WTC11 (cell line): ENCODE data around the gene ZMYND11.

Source experiments
- ARID4B ChIP-seq: sonication (generic); formaldehyde crosslinking; IDR thresholded peaks from 2 replicates; pipeline ENCODE4 v1.8.0; 2023; ENCODE audit warnings: missing genetic modification reagents, mild to moderate bottlenecking, borderline replicate concordance
- ATF1 ChIP-seq: sonication (generic); formaldehyde crosslinking; IDR thresholded peaks from 2 replicates; pipeline ENCODE4 v1.8.1; 2023; ENCODE audit warnings: mild to moderate bottlenecking, moderate library complexity, missing genetic modification reagents
- ATF3 ChIP-seq: sonication (generic); formaldehyde crosslinking; conservative IDR thresholded peaks from 2 replicates; pipeline ENCODE4 v1.8.1; 2022; ENCODE audit warnings: mild to moderate bottlenecking, missing genetic modification reagents
- CTCF ChIP-seq: fragments of 200-600 bp; IDR thresholded peaks from 2 replicates; pipeline ENCODE4 v1.8.0; 2022; ENCODE audit warnings: antibody characterized with exemption
- E2F4 ChIP-seq: sonication (generic); formaldehyde crosslinking; IDR thresholded peaks from 2 replicates; pipeline ENCODE4 v1.8.1; 2022; ENCODE audit warnings: low read depth, mild to moderate bottlenecking, moderate library complexity, missing genetic modification reagents, borderline replicate concordance
- E2F5 ChIP-seq: sonication (generic); formaldehyde crosslinking; IDR thresholded peaks from 2 replicates; pipeline ENCODE4 v1.8.1; 2022; ENCODE audit warnings: mild to moderate bottlenecking, moderate library complexity, missing genetic modification reagents
- ESRRA ChIP-seq: sonication (generic); formaldehyde crosslinking; IDR thresholded peaks from 2 replicates; pipeline ENCODE4 v1.8.1; 2022; ENCODE audit warnings: mild to moderate bottlenecking, missing genetic modification reagents, borderline replicate concordance
- IRF2 ChIP-seq: sonication (generic); formaldehyde crosslinking; IDR thresholded peaks from 2 replicates; pipeline ENCODE4 v1.8.0; 2022; ENCODE audit warnings: low read depth, missing genetic modification reagents, borderline replicate concordance
- MAX ChIP-seq: sonication (generic); formaldehyde crosslinking; IDR thresholded peaks from 2 replicates; pipeline ENCODE4 v1.8.0; 2022; ENCODE audit warnings: mild to moderate bottlenecking, missing genetic modification reagents
- NFYB ChIP-seq: sonication (generic); formaldehyde crosslinking; conservative IDR thresholded peaks from 2 replicates; pipeline ENCODE4 v1.8.0; 2022; ENCODE audit warnings: low read depth, missing genetic modification reagents
- SOX15 ChIP-seq: fragments of 250-450 bp; sonication (Bioruptor Pico); IDR thresholded peaks from 2 replicates; pipeline ENCODE4 v1.9.0; 2021; ENCODE audit warnings: mild to moderate bottlenecking
- USF2 ChIP-seq: sonication (generic); formaldehyde crosslinking; IDR thresholded peaks from 2 replicates; pipeline ENCODE4 v1.8.1; 2023; ENCODE audit warnings: mild to moderate bottlenecking, missing genetic modification reagents, moderate library complexity
- ZNF317 ChIP-seq: sonication (generic); formaldehyde crosslinking; IDR thresholded peaks from 2 replicates; pipeline ENCODE4 v1.8.1; 2023; ENCODE audit warnings: low read depth, mild to moderate bottlenecking, moderate library complexity, missing genetic modification reagents, borderline replicate concordance

- TF ChIP-seq E2F5 (no peak), CTCF (no peak), USF2 (CRISPR knock-in tag) (no peak), ATF1 (CRISPR knock-in tag) (no peak), ZNF317 (no peak), NFYB (no peak), ATF3 (CRISPR knock-in tag) (no peak), ARID4B (CRISPR knock-in tag) (no peak), MAX (CRISPR knock-in tag) (no peak), E2F4 (no peak), SOX15 (CRISPR knock-in tag) (no peak), IRF2 (CRISPR knock-in tag) (no peak), ESRRA (CRISPR knock-in tag) (no peak)
Measured at GRCh38 chr10:278707-279106, 143.5 kb downstream of the ZMYND11 start.
